Tibial nerve (tissue), 4 donors: Measurements from ENCODE around the gene NR0B2.
"Not testable (repeated sequence)": the region's sequence is repeated elsewhere in the genome, so short reads cannot be mapped to it uniquely, and the experiment has no call there.

Source experiments
- CTCF ChIP-seq, 5 experiments: fragments of 200-600 bp in 3 of 5; fragments of 450-650 bp in 2 of 5; sonication (generic) in 3 of 5; IDR thresholded peaks; one replicate each; pipeline ENCODE4 v1.5.1; 2016 to 2019; ENCODE audit warnings: antibody characterized with exemption in 5 of 5, mild to moderate bottlenecking in 3 of 5, moderate library complexity in 2 of 5
- EP300 ChIP-seq, 2 donors: sonication (generic); formaldehyde crosslinking; IDR thresholded peaks; one replicate each; pipeline ENCODE4 v1.6.1; 2017; ENCODE audit warnings: antibody characterized with exemption in 2 of 2, mild to moderate bottlenecking in 1 of 2
- POLR2A ChIP-seq, 2 donors: fragments of 450-650 bp; IDR thresholded peaks; one replicate each; pipeline ENCODE4 v1.6.1; 2017; ENCODE audit warnings: antibody characterized with exemption in 2 of 2, mild to moderate bottlenecking in 2 of 2, moderate library complexity in 2 of 2

GRCh38 chr1:26873097-26873496 is 40.7 kb downstream of the NR0B2 start:
- not testable (repeated sequence) for TF ChIP-seq CTCF, POLR2A, EP300 (IDR thresholded peaks at IDR 0.05)
